Measurements from ENCODE around the gene BIRC6.
"Not testable (repeated sequence)": the region's sequence is repeated elsewhere in the genome, so short reads cannot be mapped to it uniquely, and the experiment has no call there.

BIRC6 gene, protein sequence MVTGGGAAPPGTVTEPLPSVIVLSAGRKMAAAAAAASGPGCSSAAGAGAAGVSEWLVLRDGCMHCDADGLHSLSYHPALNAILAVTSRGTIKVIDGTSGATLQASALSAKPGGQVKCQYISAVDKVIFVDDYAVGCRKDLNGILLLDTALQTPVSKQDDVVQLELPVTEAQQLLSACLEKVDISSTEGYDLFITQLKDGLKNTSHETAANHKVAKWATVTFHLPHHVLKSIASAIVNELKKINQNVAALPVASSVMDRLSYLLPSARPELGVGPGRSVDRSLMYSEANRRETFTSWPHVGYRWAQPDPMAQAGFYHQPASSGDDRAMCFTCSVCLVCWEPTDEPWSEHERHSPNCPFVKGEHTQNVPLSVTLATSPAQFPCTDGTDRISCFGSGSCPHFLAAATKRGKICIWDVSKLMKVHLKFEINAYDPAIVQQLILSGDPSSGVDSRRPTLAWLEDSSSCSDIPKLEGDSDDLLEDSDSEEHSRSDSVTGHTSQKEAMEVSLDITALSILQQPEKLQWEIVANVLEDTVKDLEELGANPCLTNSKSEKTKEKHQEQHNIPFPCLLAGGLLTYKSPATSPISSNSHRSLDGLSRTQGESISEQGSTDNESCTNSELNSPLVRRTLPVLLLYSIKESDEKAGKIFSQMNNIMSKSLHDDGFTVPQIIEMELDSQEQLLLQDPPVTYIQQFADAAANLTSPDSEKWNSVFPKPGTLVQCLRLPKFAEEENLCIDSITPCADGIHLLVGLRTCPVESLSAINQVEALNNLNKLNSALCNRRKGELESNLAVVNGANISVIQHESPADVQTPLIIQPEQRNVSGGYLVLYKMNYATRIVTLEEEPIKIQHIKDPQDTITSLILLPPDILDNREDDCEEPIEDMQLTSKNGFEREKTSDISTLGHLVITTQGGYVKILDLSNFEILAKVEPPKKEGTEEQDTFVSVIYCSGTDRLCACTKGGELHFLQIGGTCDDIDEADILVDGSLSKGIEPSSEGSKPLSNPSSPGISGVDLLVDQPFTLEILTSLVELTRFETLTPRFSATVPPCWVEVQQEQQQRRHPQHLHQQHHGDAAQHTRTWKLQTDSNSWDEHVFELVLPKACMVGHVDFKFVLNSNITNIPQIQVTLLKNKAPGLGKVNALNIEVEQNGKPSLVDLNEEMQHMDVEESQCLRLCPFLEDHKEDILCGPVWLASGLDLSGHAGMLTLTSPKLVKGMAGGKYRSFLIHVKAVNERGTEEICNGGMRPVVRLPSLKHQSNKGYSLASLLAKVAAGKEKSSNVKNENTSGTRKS (N-terminal part only)

DNA sequence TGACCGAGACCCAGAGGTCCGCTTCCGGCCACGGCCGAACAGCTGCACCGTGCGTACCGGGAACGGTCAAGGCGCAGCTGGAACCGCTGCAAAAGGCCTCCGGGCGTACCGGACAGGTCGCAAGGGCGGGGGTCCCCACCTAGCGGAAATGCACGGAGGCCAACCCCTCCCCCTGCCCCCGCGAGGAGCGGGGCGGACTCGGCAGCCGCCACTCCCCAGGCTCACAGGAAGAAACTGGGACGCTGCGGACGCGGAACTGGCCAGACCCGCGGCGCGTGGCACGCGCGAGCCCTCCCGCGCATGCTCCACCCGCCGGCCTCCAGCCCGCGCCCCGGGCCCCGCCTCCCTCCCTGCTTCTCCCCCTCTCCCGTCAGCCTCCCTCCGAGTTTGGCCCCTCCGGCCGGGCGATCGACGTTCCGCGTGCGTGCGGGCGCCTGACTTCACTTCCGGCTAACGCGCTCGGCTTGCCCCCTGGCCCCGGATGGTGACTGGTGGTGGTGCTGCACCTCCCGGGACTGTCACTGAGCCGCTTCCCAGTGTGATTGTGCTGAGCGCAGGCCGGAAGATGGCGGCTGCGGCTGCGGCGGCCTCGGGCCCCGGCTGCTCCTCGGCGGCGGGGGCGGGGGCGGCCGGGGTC lies at the start of gene BIRC6:
TSS of gene BIRC6 (plus strand) at position 343 of the 637 bp plus-strand sequence. CDS start at position 482, 139 bp downstream.
- DNase-seq: peak; percentile 98

DNA sequence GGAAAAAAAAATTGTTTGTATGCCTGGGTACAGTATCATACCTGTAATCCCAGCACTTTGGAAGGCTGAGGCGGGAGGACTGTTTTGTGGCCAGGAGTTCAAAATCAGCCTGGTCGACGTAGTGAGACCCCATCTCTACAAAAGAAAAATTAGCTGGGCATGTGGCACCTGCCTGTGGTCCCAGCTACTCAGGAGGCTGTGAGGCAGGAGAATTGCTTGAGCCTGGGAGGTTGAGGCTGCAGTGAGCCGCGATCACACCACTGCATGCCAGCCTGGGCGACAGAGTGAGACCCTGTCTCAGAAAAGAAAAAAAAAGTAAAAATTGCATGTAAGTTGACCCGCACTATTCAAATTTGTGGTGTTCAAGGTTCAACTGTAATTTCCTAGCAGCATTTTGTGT lies 46.2 kb upstream of the BIRC6 start:
- DNase-seq: no peak

GRCh38 chr2:32314886-32315285 lies 41.9 kb upstream of the BIRC6 start:
- DNase-seq: no peak

GRCh38 chr2:32328679-32329078 lies 28.1 kb upstream of the BIRC6 start:
- not testable (repeated sequence) for DNase-seq

DNA sequence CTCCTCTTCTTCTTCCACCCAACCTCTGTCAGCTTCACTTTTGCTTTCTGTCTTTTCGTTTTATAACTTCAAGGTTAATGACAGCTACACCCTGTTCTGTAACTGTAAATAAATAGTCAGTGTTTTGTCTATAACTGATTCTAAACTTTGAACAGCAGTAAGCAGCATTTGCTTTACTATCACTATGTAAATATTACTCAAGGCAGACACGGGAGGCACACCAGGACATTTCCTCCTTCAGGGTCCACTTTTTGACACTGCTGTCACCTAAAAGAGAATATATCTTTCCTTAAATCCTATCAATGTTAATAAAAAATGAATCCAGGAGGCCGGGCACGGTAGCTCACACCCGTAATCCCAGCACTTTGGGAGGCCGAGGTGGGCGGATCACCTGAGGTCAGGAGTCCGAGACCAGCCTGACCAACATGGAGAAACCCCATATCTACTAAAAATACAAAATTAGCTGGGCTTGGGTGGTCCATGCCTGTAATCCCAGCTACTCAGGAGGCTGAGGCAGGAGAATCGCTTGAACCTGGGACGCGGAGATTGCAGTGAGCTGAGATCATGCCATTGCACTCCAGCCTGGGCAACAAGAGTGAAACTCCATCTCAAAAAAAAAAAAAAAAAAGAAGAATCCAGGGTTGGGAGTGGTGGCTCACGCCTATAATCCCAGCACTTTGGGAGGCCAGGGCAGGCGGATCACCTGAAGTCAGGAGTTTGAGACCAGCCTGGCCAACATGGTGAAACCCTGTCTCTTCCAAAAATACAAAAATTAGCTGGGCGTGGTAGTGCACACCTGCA lies 27.4 kb upstream of the BIRC6 start:
- DNase-seq: not testable (repeated sequence)

GRCh38 chr2:32330136-32330535 lies 26.7 kb upstream of the BIRC6 start:
- no peak for DNase-seq

GRCh38 chr2:32342801-32343200 lies 14.0 kb upstream of the BIRC6 start:
- no peak for DNase-seq

GRCh38 chr2:32350797-32351196 lies 6.0 kb upstream of the BIRC6 start:
- DNase-seq: not testable (repeated sequence)

DNA sequence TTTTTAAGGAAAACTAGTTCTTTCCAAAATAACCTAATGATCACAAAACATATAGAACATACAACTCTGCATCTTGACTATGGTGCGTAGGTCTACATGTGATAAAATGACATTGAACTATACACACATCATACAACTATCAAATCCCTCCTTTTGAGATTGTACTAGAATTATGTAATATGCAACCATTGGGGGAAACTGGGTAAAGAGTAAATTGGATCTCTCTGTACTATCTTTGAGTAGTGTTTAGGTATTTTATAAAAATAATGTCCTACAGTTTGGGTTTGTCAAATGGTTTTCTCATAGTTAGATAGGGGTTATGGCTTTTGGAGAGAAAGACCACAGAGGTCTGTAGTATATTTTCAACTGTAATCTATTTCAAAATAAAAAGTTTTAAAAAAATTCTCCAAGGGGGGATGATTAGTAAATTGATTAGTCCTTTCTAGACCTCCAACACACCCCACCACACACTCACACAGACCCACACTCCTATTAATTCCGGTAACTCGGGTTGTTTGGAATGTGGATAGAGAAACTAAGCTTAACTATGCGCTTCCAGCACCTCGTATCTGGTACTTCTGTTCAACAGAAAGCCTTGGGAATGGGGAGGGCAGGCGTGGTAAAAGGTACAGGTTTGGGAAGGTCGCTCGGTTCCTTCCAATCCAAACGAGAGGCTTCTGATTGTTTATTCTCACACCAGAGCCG lies 695 bp upstream of the BIRC6 start:
- DNase-seq: no peak

GRCh38 chr2:32357318-32358110 lies 691 bp downstream of the BIRC6 start:
- peak; percentile 55 for DNase-seq

DNA sequence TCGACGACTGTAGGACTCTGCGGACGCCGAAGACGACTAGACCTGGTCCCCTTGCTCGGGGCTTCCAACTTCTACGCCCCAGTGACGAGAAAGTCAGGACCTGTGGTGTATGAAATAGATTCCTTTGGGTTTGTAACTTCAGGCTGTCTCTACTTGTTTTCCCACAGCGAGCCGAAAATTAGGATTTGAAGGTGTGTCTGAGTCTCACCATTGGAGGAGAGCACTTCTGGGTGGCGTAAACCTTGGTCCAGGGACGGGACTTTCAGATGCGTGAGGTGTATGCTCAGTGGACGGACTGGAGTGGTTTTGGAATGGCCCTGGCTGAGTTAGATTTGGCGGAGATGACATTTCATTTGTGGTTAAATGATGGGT lies 1.3 kb downstream of the BIRC6 start:
- peak; percentile 38 for DNase-seq

DNA sequence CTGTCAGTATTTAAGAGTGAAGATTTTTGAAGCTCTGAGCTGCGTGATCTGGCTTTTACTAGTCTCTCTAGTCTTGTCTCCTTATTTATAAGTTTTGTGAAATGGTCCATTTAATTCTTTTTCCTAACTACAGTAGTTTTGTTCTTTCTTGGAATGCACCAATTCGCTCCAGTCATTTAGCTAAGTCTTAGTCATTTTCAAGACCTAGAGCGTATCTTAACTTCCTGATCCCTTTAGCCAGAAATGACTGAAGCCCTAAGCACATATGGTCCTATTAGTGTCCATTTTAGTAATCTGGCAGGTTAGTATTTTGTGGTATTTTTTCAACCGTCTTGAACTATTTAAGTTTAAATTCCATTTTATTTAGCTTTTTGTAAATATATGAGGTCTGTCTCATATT lies 3.6 kb downstream of the BIRC6 start:
- no peak for DNase-seq

- not testable (repeated sequence) for DNase-seq
Measured at GRCh38 chr2:32362997-32363396, 6.2 kb downstream of the BIRC6 start.

DNA sequence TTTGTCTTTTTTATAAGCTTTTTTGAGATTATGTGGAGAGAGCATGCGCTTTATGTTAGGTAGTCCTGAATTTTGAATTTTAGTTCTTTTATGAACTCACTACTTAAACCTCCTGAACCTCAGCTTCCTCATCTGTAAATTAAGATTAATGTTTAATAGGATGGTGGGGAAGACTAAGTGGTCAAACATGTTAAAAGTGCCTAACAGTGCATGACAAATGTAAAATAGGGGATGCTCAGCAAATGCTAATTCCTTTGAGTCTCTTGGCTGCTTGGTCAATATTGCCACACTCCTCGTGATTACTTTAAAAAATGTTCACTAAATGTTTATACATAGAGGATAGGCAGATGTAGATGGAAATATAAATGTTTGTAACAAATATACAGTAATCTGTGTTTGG lies 6.8 kb downstream of the BIRC6 start:
- DNase-seq: no peak

GRCh38 chr2:32364290-32364689 lies 7.5 kb downstream of the BIRC6 start:
- not testable (repeated sequence) for DNase-seq

DNA sequence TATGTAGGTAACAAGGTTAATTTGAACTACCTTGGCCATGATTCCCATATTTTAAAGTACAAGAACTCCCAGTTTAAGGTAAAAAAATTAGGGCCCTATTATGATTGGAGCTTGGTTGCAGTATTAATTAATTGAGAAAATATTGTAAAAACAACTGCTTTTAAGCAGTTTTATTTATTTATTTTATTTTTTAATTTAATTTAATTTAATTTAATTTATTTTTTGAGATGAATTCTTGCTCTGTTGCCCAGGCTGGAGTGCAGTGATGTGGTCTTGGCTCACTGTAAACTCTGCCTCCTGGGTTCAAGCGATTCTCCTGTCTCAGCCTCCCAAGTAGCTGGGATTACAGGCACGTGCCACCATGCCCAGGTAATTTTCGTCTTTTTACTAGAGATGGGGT lies 8.9 kb downstream of the BIRC6 start:
- not testable (repeated sequence) for DNase-seq

DNA sequence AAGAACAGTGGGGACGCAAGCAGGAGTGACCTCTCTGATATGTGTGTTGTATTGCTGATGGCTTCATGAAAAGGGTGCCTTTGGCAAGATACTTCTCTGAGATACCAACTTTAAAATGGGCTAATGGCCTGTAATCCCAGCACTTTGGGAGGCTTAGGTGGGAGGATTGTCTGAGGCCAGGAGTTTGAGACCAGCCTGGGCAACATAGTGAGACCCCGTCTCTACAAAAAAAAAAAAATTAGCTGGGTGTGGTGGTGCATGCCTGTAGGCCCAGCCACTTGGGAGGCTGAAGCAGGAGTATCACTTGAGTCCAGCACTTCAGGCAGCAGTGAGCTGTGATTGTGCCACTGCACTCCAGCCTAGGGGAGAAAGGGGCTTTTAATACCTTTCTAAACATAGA lies 9.8 kb downstream of the BIRC6 start:
- DNase-seq: no peak

GRCh38 chr2:32369222-32369621 lies 12.4 kb downstream of the BIRC6 start:
- no peak for DNase-seq

DNA sequence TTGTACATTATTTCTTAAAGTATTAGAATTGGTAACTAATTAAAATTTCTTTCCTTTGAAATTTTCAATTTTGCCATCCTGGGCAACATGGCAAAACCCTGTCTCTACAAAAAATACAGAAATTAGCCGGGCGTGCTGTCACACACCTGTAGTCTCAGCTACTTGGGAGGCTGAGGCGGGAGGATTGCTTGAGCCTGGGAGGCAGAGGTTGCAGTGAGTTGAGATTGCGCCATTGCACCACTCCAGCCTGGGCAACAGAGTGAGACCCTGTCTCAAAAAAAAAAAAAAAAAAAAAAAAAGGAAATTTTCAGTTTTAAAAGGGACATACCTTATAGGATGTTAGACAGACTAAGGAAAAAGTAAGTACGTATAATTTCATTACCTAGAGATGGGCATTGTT lies 14.1 kb downstream of the BIRC6 start:
- not testable (repeated sequence) for DNase-seq

- no peak for DNase-seq
Measured at GRCh38 chr2:32372519-32373182, 15.8 kb downstream of the BIRC6 start.

All from stimulated activated CD8-positive, alpha-beta memory T cell treated with anti-CD3 and anti-CD28 coated beads, Interleukin-4, amount 100 ng/mL, for 48 hours (primary cell).